MCF 10A (cell line): ENCODE results near the gene RPL26. TPM values are rescaled to one million over a fixed set of nuclear protein-coding genes. Genes with fewer than 3 reads are reported as not detected.

Source experiments
- BruUV-seq: library from RNA; stranded (reverse); fragments of 400-500 nt; replicated peaks from 2 replicates; lab custom pipeline; 2021; lab: Mats Ljungman, UMichigan
- CTCF ChIA-PET: fragments of 300-600 bp; sonication (Branson Sonifier 250); formaldehyde crosslinking; extraction: SDS; loops from one replicate; lab custom pipeline; 2021; ENCODE audit warnings: antibody characterized with exemption, inconsistent platforms; lab: Yijun Ruan, JAX
- POLR2A ChIA-PET: fragments of 300-600, 350-650 bp; sonication (Branson Sonifier 250); formaldehyde crosslinking; extraction: SDS; loops from one replicate; lab custom pipeline; 2020; ENCODE audit warnings: antibody characterized with exemption, inconsistent platforms; lab: Yijun Ruan, JAX
- DNase-seq: peaks from one replicate; pipeline ENCODE4 v3.0.0-alpha.2; 2018; ENCODE audit not compliant: unreplicated experiment
- H3K27ac Mint-ChIP-seq: one replicate; pipeline ENCODE4 v1.8.0; 2022; ENCODE audit warnings: mild to moderate bottlenecking, low read depth, mixed read lengths; ENCODE audit not compliant: unreplicated experiment
- H3K27me3 Mint-ChIP-seq: one replicate; pipeline ENCODE4 v1.8.0; 2022; ENCODE audit warnings: mixed read lengths; ENCODE audit not compliant: insufficient read depth, unreplicated experiment
- H3K36me3 Mint-ChIP-seq: one replicate; pipeline ENCODE4 v1.8.0; 2022; ENCODE audit warnings: mild to moderate bottlenecking, moderate library complexity, mixed read lengths; ENCODE audit not compliant: insufficient read depth, unreplicated experiment
- H3K4me1 Mint-ChIP-seq: one replicate; pipeline ENCODE4 v1.8.0; 2022; ENCODE audit warnings: mixed read lengths; ENCODE audit not compliant: insufficient read depth, unreplicated experiment
- H3K4me3 Mint-ChIP-seq: one replicate; pipeline ENCODE4 v1.8.0; 2022; ENCODE audit warnings: mild to moderate bottlenecking, moderate library complexity, mixed read lengths; ENCODE audit not compliant: unreplicated experiment
- H3K9me3 Mint-ChIP-seq: one replicate; pipeline ENCODE4 v1.8.0; 2022; ENCODE audit warnings: mixed read lengths; ENCODE audit not compliant: unreplicated experiment
- intact Hi-C: fragments of 100-400 bp; cut with micrococcal nuclease; formaldehyde crosslinking; loops from 2 replicates; pipeline ENCODE4 v1.14.1; 2022
- total RNA-seq: library from RNA; stranded (reverse); gene quantifications from 2 replicates; pipeline ENCODE4 v1.2.3, GENCODE V29; 2022
- TF ChIP-seq, protein P1 (sequence below): fragments of 200-600 bp; IDR thresholded peaks from one replicate; pipeline ENCODE4 v1.8.0; 2022; ENCODE audit warnings: antibody characterized with exemption, mild to moderate bottlenecking; ENCODE audit not compliant: unreplicated experiment

The RPL26 gene
- total RNA-seq, 1 experiment from 2014 or later, result 3,179 TPM

DNA sequence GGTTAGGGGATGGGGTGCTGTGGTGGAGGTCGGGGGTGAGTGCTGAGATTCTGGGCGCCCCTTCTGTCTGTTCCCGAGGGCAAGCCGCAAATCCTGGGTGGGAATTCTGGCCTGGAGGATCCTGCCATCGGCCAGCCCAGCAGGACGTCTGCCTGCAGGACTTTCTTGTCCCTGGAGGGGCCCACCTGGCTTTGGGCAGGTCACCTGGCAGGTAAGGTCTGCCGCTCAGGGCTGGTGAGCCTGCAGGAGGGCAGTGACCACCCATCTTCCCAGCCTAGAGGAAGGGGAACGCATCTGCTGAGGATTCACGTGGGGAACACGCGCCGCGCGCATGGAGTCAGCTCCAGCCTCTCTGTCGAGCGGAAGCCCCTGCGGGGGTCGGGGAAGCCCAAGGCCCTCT lies 9.3 kb upstream of the RPL26 start:
- no peaks in the 10 kb centered on the region for H3K9me3 Mint-ChIP-seq

DNA sequence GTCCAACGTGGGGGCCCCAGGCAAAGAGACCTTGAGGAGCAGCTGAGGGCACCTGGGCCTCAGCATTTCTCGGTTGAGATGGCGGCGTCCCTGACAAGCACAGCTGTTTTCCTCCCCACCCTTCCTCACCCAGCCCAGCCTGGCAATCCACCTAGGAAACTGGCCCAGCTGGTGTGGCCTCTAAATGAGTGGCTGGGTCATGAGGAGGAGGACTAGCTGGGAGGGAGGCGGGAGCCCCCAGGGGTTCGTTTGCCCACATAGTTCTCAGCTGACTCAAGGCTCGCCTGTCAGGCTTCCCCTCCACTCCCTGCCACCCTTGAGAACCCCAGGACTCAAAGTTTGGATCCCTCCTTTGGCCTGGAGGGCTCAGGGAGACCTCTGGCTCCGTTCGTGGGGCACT lies 8.7 kb upstream of the RPL26 start:
- no peak overlapping the region for H3K27ac Mint-ChIP-seq
- H3K27me3 Mint-ChIP-seq, result peaks cover 8% of the 10 kb centered on the region
- POLR2A ChIA-PET, result interaction anchor here (0.9 to 1.4 kb wide), 3 partner anchors 8 to 170 kb away, joined by 3 read pairs; no protein-coding TSS in a partner anchor

More for the DNA sequence above, 9.3 kb upstream of the RPL26 start:
- BruUV-seq, result no TSS peak
- TF ChIP-seq, protein P1, sequence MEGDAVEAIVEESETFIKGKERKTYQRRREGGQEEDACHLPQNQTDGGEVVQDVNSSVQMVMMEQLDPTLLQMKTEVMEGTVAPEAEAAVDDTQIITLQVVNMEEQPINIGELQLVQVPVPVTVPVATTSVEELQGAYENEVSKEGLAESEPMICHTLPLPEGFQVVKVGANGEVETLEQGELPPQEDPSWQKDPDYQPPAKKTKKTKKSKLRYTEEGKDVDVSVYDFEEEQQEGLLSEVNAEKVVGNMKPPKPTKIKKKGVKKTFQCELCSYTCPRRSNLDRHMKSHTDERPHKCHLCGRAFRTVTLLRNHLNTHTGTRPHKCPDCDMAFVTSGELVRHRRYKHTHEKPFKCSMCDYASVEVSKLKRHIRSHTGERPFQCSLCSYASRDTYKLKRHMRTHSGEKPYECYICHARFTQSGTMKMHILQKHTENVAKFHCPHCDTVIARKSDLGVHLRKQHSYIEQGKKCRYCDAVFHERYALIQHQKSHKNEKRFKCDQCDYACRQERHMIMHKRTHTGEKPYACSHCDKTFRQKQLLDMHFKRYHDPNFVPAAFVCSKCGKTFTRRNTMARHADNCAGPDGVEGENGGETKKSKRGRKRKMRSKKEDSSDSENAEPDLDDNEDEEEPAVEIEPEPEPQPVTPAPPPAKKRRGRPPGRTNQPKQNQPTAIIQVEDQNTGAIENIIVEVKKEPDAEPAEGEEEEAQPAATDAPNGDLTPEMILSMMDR, result no peak
- peaks cover 12% of the 10 kb centered on the region for H3K27me3 Mint-ChIP-seq
- ChIA-PET CTCF (interaction anchor here (1.6 kb wide), 1 partner anchor 10 kb away, joined by 5 read pairs; no protein-coding TSS in a partner anchor), POLR2A (interaction anchor here (0.9 to 2.3 kb wide), 4 partner anchors 9 to 171 kb away, joined by 3 to 18 read pairs (median 3); partner anchors contain the start of gene RPL26)
- intact Hi-C loops, result no loop called here
- H3K27ac Mint-ChIP-seq, result no peak overlapping the region
- H3K36me3 Mint-ChIP-seq, result no peaks in the 10 kb centered on the region
- DNase-seq, result no peak
- peaks cover 10% of the 10 kb centered on the region for H3K4me1 Mint-ChIP-seq
- H3K4me3 Mint-ChIP-seq, result no peak overlapping the region

DNA sequence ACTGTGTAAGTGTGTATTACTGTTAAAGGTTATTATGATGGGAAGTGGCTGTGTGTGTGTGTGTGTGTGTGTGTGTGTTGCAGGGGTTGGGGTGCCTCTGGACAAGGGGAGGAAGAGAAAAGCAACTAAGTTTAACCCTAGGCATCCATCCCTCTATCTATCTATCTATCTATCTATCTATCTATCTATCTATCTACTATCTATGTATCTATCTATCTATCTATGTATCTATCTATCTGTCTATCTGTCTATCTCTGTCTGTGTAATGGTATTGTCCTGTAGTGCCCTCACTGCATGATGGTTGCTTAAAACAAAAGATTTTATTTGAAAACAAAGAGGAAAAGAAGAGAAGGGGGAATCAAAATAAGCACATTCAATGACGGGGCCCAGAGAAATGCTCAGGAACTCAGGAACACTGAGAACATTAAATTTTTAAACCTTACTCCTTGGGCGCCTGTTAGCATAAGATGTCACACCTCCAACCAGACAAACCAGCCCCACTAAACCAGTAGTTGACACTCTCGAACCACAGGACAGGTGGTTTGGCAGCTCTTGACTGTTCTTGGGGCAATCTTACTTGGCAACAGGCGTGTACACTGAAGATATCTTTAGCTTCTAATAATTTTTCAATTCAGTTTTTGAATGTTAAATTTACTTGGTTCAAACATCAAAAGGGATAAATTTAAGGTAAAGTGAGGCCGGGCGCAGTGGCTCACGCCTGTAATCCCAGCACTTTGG lies 5.1 kb upstream of the RPL26 start:
- ChIA-PET POLR2A (interaction anchor here (1.2 kb wide), 1 partner anchor 20 kb away, joined by 4 read pairs; no protein-coding TSS in a partner anchor), CTCF (interaction anchor here (0.5 kb wide), 1 partner anchor 74 kb away, joined by 3 read pairs; no protein-coding TSS in a partner anchor)
- H3K4me3 Mint-ChIP-seq, result no peak overlapping the region
- no TSS peak for BruUV-seq
- H3K27me3 Mint-ChIP-seq, result no peaks in the 10 kb centered on the region
- peaks cover 7% of the 10 kb centered on the region for H3K4me1 Mint-ChIP-seq
- intact Hi-C loops, result no loop called here
- H3K36me3 Mint-ChIP-seq, result peaks cover 3% of the 10 kb centered on the region
- DNase-seq, result no peak
- no peak overlapping the region for H3K27ac Mint-ChIP-seq
- H3K9me3 Mint-ChIP-seq, result no peaks in the 10 kb centered on the region
- TF ChIP-seq, protein P1, result no peak

More for the DNA sequence above, 8.7 kb upstream of the RPL26 start:
- Mint-ChIP-seq H3K36me3 (no peaks in the 10 kb centered on the region), H3K9me3 (no peaks in the 10 kb centered on the region), H3K4me1 (peaks cover 10% of the 10 kb centered on the region), H3K4me3 (no peak overlapping the region)
- DNase-seq, result no peak
- TF ChIP-seq, protein P1, result no peak
- CTCF ChIA-PET, result interaction anchor here (0.7 to 1.6 kb wide), 3 partner anchors 9 to 509 kb away, joined by 3 to 5 read pairs (median 3); no protein-coding TSS in a partner anchor
- no TSS peak for BruUV-seq
- intact Hi-C loops, result no loop called here

DNA sequence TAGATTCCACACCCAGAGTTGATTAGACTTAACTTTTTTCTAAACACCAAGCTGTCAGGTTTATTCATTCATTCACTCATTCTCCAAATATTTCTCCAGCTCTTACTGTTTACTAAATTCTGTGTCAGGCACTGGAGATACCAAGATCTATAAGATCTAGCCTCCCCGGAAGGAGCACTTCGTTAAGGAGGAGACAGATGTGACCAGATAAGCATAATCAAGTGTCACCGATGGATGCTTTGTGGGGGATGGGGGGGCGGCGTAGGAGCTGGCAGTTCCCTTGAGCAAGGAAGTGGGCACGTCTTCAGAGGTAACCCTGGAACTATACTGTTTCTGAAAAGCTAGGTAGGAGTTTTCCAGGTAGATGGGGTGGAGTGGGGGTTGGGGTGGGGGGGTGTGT lies 3.8 kb upstream of the RPL26 start:
- no peak for DNase-seq
- no peak overlapping the region for H3K4me3 Mint-ChIP-seq
- H3K36me3 Mint-ChIP-seq, result peaks cover 15% of the 10 kb centered on the region
- peaks cover 7% of the 10 kb centered on the region for H3K4me1 Mint-ChIP-seq
- intact Hi-C loops, result no loop called here
- CTCF ChIA-PET, result interaction anchor here (0.9 to 1.0 kb wide), 2 partner anchors 10 to 11 kb away, joined by 3 to 4 read pairs; partner anchors contain the start of gene KRABD2
- TF ChIP-seq, protein P1, result no peak
- POLR2A ChIA-PET, result interaction anchor here (0.6 to 1.5 kb wide), 3 partner anchors 10 to 633 kb away, joined by 3 to 4 read pairs (median 3); partner anchors contain the start of gene KRABD2
- BruUV-seq, result no TSS peak
- no peak overlapping the region for H3K27ac Mint-ChIP-seq
- no peaks in the 10 kb centered on the region for H3K9me3 Mint-ChIP-seq
- H3K27me3 Mint-ChIP-seq, result no peaks in the 10 kb centered on the region
